Body of pancreas (tissue), 4 donors: ENCODE data around the gene IRF2BP1.

Experiments
- CTCF ChIP-seq, 7 experiments: fragments of 450-650 bp in 4 of 7; fragments of 200-600 bp in 3 of 7; sonication (generic) in 3 of 7; IDR thresholded peaks; one replicate each; pipeline ENCODE4 v1.5.1; 2016 to 2019; ENCODE audit warnings: antibody characterized with exemption in 7 of 7
- POLR2A ChIP-seq, 3 donors: fragments of 450-650 bp; IDR thresholded peaks; one replicate each; pipeline ENCODE4 v1.6.1; 2016; ENCODE audit warnings: antibody characterized with exemption in 3 of 3, mild to moderate bottlenecking in 2 of 3

- TF ChIP-seq CTCF (IDR thresholded peaks at IDR 0.05) (no peak), POLR2A (IDR thresholded peaks at IDR 0.05) (peak in 1 of 3 donors; percentile 24)
Measured at GRCh38 chr19:45865269-45865948, 20.5 kb downstream of the IRF2BP1 start.
